BJ (cell line): ENCODE results near the gene IL4R. TPM values are rescaled to one million over a fixed set of nuclear protein-coding genes. Genes with fewer than 3 reads are reported as not detected.
"Not testable (repeated sequence)": the region's sequence is repeated elsewhere in the genome, so short reads cannot be mapped to it uniquely, and the experiment has no call there.

Source experiments
- CTCF ChIA-PET: fragments of 350-600 bp; formaldehyde crosslinking; extraction: SDS; loops from one replicate; lab custom pipeline; 2021; ENCODE audit warnings: antibody characterized with exemption, inconsistent platforms; lab: Yijun Ruan, JAX
- POLR2A ChIA-PET: fragments of 300-600 bp; sonication (Branson Sonifier 250); formaldehyde crosslinking; extraction: SDS; loops from one replicate; lab custom pipeline; 2021; ENCODE audit warnings: antibody characterized with exemption; lab: Charles Lee
- DNase-seq: peaks from one replicate; pipeline ENCODE4 v3.0.0-alpha.2; 2011; ENCODE audit warnings: low read depth
- H3K27me3 ChIP-seq: 2 replicates; pipeline ENCODE4 v1.6.0; 2011; ENCODE audit warnings: low read length; ENCODE audit not compliant: control insufficient read depth, insufficient read depth
- H3K36me3 ChIP-seq: 2 replicates; pipeline ENCODE4 v1.5.1; 2011; ENCODE audit warnings: low read length; ENCODE audit not compliant: control insufficient read depth, insufficient read depth
- H3K4me3 ChIP-seq: 2 replicates; pipeline ENCODE4 v1.5.1; 2011; ENCODE audit warnings: low read depth, mild to moderate bottlenecking, control low read depth, low read length
- CTCF ChIP-seq: IDR thresholded peaks from 2 replicates; pipeline ENCODE4 v1.5.1; 2011; ENCODE audit warnings: low read depth, mild to moderate bottlenecking, control low read depth, inconsistent platforms, low read length, moderate library complexity; ENCODE audit not compliant: insufficient read depth
- polyA plus RNA-seq: library from polyadenylated mRNA; depleted of rRNA; stranded (reverse); fragments of >200 nt; gene quantifications from 2 replicates; pipeline ENCODE4 v1.2.3, GENCODE V29; 2011

Gene IL4R
- polyA plus RNA-seq, 1 experiment: 25.4 TPM

DNA sequence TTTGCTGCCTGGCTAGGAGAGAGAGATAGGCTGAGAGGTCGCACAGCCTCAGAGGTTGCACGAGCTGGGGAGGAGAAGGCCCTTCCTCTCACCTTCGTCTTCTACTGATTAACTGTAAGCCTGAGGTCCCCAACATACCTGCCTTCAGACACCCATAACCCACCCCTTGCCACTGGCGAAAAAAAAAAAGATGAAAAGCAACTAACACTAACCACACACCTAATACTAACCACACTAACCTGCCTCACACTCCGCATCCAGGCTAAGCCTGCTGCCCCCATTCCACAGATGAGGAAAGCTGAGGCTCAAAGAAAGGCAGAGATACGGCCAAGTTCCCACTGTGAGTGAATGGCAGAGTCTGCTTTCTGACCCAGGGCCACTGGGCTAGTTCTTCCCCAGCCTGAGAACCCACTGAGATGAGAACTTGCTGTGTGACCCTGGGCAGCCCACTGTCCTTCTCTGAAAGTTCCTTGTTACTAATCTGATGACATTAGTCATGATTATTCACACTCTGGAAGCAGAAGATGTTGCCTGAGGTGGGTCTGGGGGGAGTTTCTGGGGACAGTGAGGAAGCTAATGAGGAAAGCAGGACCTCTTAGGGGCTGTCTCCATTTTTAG is 92.8 kb downstream of the IL4R start:
- CTCF ChIA-PET: interaction anchor here (2.5 kb wide), 1 partner anchor 39 kb away, joined by 7 read pairs; no protein-coding TSS in a partner anchor
- Histone ChIP-seq H3K36me3 (no peaks in the 10 kb centered on the region), H3K4me3 (no peak overlapping the region), H3K27me3 (no peaks in the 10 kb centered on the region)
- DNase-seq: no peak
- no peak for TF ChIP-seq CTCF
- POLR2A ChIA-PET: no interaction called here

GRCh38 chr16:27407133-27407532 is 93.4 kb downstream of the IL4R start:
- Histone ChIP-seq H3K4me3 (no peak overlapping the region), H3K27me3 (no peaks in the 10 kb centered on the region), H3K36me3 (no peaks in the 10 kb centered on the region)
- ChIA-PET POLR2A (no interaction called here), CTCF (no interaction called here)
- DNase-seq: no peak
- no peak for TF ChIP-seq CTCF

DNA sequence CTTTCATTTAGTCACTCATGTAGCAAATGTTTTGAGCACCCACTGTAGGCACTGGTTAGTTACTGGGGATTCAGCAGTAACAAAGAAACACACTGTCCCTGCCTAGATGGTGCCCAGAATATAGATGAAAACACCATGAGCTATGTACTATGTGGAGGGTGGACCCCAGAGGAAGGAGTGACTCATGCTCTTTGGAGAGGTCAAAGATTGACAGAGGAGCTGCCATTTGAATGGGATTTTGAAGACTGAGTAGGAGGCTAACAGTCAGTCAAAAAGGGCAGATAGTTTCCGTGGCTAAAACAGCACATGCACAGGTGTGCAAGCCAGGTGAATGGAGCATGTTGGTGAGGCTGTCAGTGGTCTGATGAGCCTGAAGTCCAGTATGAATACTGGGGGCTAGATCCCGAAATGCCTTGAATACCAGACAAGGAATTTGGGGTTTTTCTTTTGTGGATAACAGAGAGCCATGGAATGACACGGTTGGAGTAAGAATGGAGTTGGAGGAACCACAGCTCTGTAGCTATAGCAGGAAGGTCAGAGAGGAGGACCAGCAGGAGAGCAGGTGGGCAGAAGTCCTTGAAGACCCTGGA is 94.3 kb downstream of the IL4R start:
- CTCF ChIA-PET: no interaction called here
- POLR2A ChIA-PET: no interaction called here
- Histone ChIP-seq H3K27me3 (no peaks in the 10 kb centered on the region), H3K4me3 (no peak overlapping the region), H3K36me3 (no peaks in the 10 kb centered on the region)
- no peak for DNase-seq
- no peak for TF ChIP-seq CTCF

- H3K27me3 ChIP-seq: no peaks in the 10 kb centered on the region
- TF ChIP-seq CTCF: no peak
- no peaks in the 10 kb centered on the region for H3K36me3 ChIP-seq
- ChIA-PET CTCF (no interaction called here), POLR2A (no interaction called here)
- DNase-seq: no peak
- H3K4me3 ChIP-seq: no peak overlapping the region
Observed at GRCh38 chr16:27408602-27409031, 94.8 kb downstream of the IL4R start.

DNA sequence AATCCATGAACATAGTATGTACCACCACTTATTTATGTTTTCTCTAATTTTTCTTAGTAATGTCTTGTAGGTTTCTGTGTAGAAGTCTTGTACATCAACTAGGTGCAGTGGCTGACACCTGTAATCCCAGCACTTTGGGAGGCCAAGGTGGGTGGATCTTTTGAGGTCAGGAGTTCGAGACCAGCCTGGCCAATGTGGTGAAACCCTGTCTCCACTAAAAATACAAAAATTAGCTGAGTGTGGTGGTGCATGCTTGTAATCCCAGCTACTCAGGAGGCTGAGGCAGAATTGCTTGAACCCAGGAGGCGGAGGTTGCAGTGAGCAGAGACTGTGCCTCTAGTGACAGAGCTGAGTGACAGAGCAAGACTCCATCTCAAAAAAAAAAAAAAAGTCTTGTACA is 96.2 kb downstream of the IL4R start:
- DNase-seq, POLR2A ChIA-PET, CTCF ChIA-PET, H3K36me3 ChIP-seq, H3K4me3 ChIP-seq, H3K27me3 ChIP-seq: not testable (repeated sequence)

GRCh38 chr16:27410761-27411160 is 97.0 kb downstream of the IL4R start:
- ChIA-PET POLR2A (no interaction called here), CTCF (no interaction called here)
- H3K36me3 ChIP-seq: no peaks in the 10 kb centered on the region
- no peaks in the 10 kb centered on the region for H3K27me3 ChIP-seq
- DNase-seq: no peak
- no peak for TF ChIP-seq CTCF
- H3K4me3 ChIP-seq: no peak overlapping the region
